H1 (cell line): ENCODE measurements around the gene PLIN1. TPM values are rescaled to one million over a fixed set of nuclear protein-coding genes. Genes with fewer than 3 reads are reported as not detected.

ENCODE experiments used
- CTCF ChIA-PET: fragments of 300-600 bp; sonication (Branson Sonifier 250); formaldehyde crosslinking; loops from one replicate; lab custom pipeline; 2021; ENCODE audit not compliant: partially characterized antibody; lab: Charles Lee
- POLR2A ChIA-PET: fragments of 300-600 bp; sonication (Branson Sonifier 250); formaldehyde crosslinking; loops from one replicate; lab custom pipeline; 2021; ENCODE audit warnings: inconsistent platforms; ENCODE audit not compliant: partially characterized antibody; lab: Charles Lee
- DNase-seq, 2 experiments: peaks; one replicate each; pipeline versions ENCODE4 v3.0.0 to v3.0.0-alpha.2; 2010 to 2022; ENCODE audit warnings: low spot score in 2 of 2, low read depth in 1 of 2, mixed read lengths in 1 of 2
- FAIRE-seq: peaks from 2 replicates; lab custom pipeline; 2011; peaks lifted over from hg19 to GRCh38; lab: Jason Lieb, UNC
- H2AFZ ChIP-seq: 2 replicates; pipeline ENCODE4 v1.8.1; 2012; ENCODE audit warnings: low read length, inconsistent platforms
- H2AK5ac ChIP-seq: 2 replicates; pipeline ENCODE4 v1.6.1; 2013; ENCODE audit warnings: low read depth, low read length
- H2BK120ac ChIP-seq: replicated peaks from 2 replicates; pipeline ENCODE3; 2013; ENCODE audit warnings: low read depth, low read length, inconsistent platforms
- H2BK12ac ChIP-seq: 2 replicates; pipeline ENCODE4 v1.6.1; 2013; ENCODE audit warnings: low read depth, low read length
- H2BK15ac ChIP-seq: 2 replicates; pipeline ENCODE4 v1.6.1; 2013; ENCODE audit warnings: low read length
- H2BK20ac ChIP-seq: 2 replicates; pipeline ENCODE4 v1.6.1; 2013; ENCODE audit warnings: low read length
- H2BK5ac ChIP-seq: 2 replicates; pipeline ENCODE4 v1.6.1; 2013; ENCODE audit warnings: low read depth, low read length
- H3K14ac ChIP-seq: 2 replicates; pipeline ENCODE4 v1.6.1; 2013; ENCODE audit warnings: inconsistent platforms; ENCODE audit not compliant: insufficient read length
- H3K18ac ChIP-seq: 2 replicates; pipeline ENCODE4 v1.6.1; 2013; ENCODE audit warnings: low read length; ENCODE audit errors: extremely low read depth
- H3K23ac ChIP-seq: 2 replicates; pipeline ENCODE4 v1.6.1; 2013; ENCODE audit warnings: inconsistent platforms; ENCODE audit not compliant: insufficient read length
- H3K23me2 ChIP-seq: 2 replicates; pipeline ENCODE4 v1.6.1; 2013; ENCODE audit warnings: low read depth, low read length
- H3K27ac ChIP-seq: 2 replicates; pipeline ENCODE4 v1.6.1; 2011; ENCODE audit warnings: low read depth, low read length, inconsistent platforms
- H3K27me3 ChIP-seq, 4 experiments: replicated peaks in 1 of 4; 1 replicate in 1 of 4; 2 replicates in 3 of 4; pipeline versions ENCODE4 v1.6.1 to v1.8.1; 2011 to 2013; ENCODE audit warnings: low read length in 3 of 4, mild to moderate bottlenecking in 3 of 4, inconsistent platforms in 2 of 4, mixed read lengths in 2 of 4, moderate library complexity in 1 of 4; ENCODE audit not compliant: control insufficient read depth in 3 of 4, insufficient read depth in 3 of 4; ENCODE audit errors: extremely low read depth in 1 of 4
- H3K36me3 ChIP-seq, 4 experiments: 2 replicates each; pipeline versions ENCODE4 v1.6.1 to v1.8.1; 2011 to 2013; ENCODE audit warnings: mild to moderate bottlenecking in 4 of 4, low read length in 3 of 4, moderate library complexity in 2 of 4, control low read depth in 1 of 4, inconsistent platforms in 1 of 4; ENCODE audit not compliant: insufficient read depth in 4 of 4, control insufficient read depth in 2 of 4
- H3K4ac ChIP-seq: replicated peaks from 2 replicates; pipeline ENCODE3; 2013; ENCODE audit warnings: low read length, low read depth, mixed read lengths, inconsistent platforms; ENCODE audit not compliant: insufficient read length
- H3K4me1 ChIP-seq, 4 experiments: replicated peaks in 1 of 4; 1 replicate in 1 of 4; 2 replicates in 3 of 4; pipeline versions ENCODE4 v1.6.1 to v1.8.1; 2011 to 2013; ENCODE audit warnings: low read length in 3 of 4, inconsistent platforms in 2 of 4, mixed read lengths in 1 of 4; ENCODE audit not compliant: insufficient read depth in 4 of 4, control insufficient read depth in 3 of 4
- H3K4me2 ChIP-seq, 2 experiments: 2 replicates each; pipeline versions ENCODE4 v1.6.1 to v1.8.1; 2011 to 2013; ENCODE audit warnings: low read depth in 2 of 2, low read length in 2 of 2, control low read depth in 1 of 2, inconsistent platforms in 1 of 2, mild to moderate bottlenecking in 1 of 2; ENCODE audit not compliant: insufficient read depth in 1 of 2
- H3K4me3 ChIP-seq, 4 experiments: fragments of 200-600, 300-600 bp in 1 of 4; sonication (generic), shearing (Covaris generic), sonication (Bioruptor Twin) in 1 of 4; 2 replicates each; pipeline versions ENCODE4 v1.5.1 to v1.8.1; 2011 to 2016; ENCODE audit warnings: low read length in 4 of 4, low read depth in 3 of 4, control low read depth in 2 of 4, inconsistent platforms in 2 of 4, mild to moderate bottlenecking in 2 of 4, mixed read lengths in 1 of 4, moderate library complexity in 1 of 4; ENCODE audit not compliant: insufficient read depth in 2 of 4; ENCODE audit errors: extremely low read depth in 1 of 4
- H3K56ac ChIP-seq: replicated peaks from 2 replicates; pipeline ENCODE3; 2013; ENCODE audit warnings: low read depth, mild to moderate bottlenecking, mixed read lengths, low read length, inconsistent platforms; ENCODE audit not compliant: insufficient read length
- H3K79me1 ChIP-seq: 2 replicates; pipeline ENCODE4 v1.6.1; 2013; ENCODE audit warnings: low read depth, low read length, control low read depth
- H3K79me2 ChIP-seq, 2 experiments: 2 replicates each; pipeline versions ENCODE4 v1.6.1 to v1.8.1; 2012 to 2013; ENCODE audit warnings: low read length in 2 of 2, mild to moderate bottlenecking in 2 of 2, inconsistent platforms in 1 of 2; ENCODE audit not compliant: insufficient read depth in 2 of 2, control insufficient read depth in 1 of 2
- H3K9ac ChIP-seq, 4 experiments: replicated peaks in 1 of 4; 1 replicate in 1 of 4; 2 replicates in 3 of 4; pipeline versions ENCODE4 v1.6.1 to v1.8.1; 2011 to 2013; ENCODE audit warnings: low read depth in 3 of 4, low read length in 3 of 4, control low read depth in 2 of 4, mild to moderate bottlenecking in 2 of 4, moderate library complexity in 2 of 4, inconsistent platforms in 1 of 4; ENCODE audit errors: extremely low read depth in 1 of 4
- H3K9me3 ChIP-seq, 2 experiments: 2 replicates each; pipeline versions ENCODE4 v1.6.1 to v1.8.1; 2012 to 2013; ENCODE audit warnings: mild to moderate bottlenecking in 2 of 2, moderate library complexity in 2 of 2, control low read depth in 1 of 2, inconsistent platforms in 1 of 2, low read depth in 1 of 2, low read length in 1 of 2, mixed read lengths in 1 of 2; ENCODE audit not compliant: insufficient read depth in 2 of 2
- H4K20me1 ChIP-seq, 2 experiments: replicated peaks in 1 of 2; 2 replicates each; pipeline versions ENCODE3 to v1.8.1; 2011 to 2013; ENCODE audit warnings: inconsistent platforms in 2 of 2, low read length in 2 of 2, mild to moderate bottlenecking in 1 of 2; ENCODE audit not compliant: insufficient read depth in 2 of 2, control insufficient read depth in 1 of 2
- H4K5ac ChIP-seq: 2 replicates; pipeline ENCODE4 v1.6.1; 2013; ENCODE audit warnings: low read length, low read depth, mixed read lengths, inconsistent platforms; ENCODE audit not compliant: insufficient read length
- H4K8ac ChIP-seq: 2 replicates; pipeline ENCODE4 v1.8.0; 2013; ENCODE audit warnings: mild to moderate bottlenecking, moderate library complexity, low read length, inconsistent platforms; ENCODE audit not compliant: insufficient read depth; ENCODE audit errors: extremely low read depth
- H4K91ac ChIP-seq: replicated peaks from 2 replicates; pipeline ENCODE3; 2013; ENCODE audit warnings: low read length, mixed read lengths, inconsistent platforms; ENCODE audit not compliant: insufficient read length
- CHD2 ChIP-seq: IDR thresholded peaks from 2 replicates; pipeline ENCODE4 v1.6.1; 2012; ENCODE audit warnings: low read length, improper control_type of control experiment
- CTBP2 ChIP-seq: IDR thresholded peaks from 2 replicates; pipeline ENCODE4 v1.7.0; 2011; ENCODE audit warnings: borderline replicate concordance, mild to moderate bottlenecking, moderate library complexity, mixed read lengths, low read length; ENCODE audit not compliant: insufficient read depth, insufficient read length
- EGR1 ChIP-seq: IDR thresholded peaks from 2 replicates; pipeline ENCODE4 v1.6.1; 2011; ENCODE audit warnings: low read depth, low read length, borderline replicate concordance
- EZH2 ChIP-seq: fragments of 200-600 bp; sonication (generic); IDR thresholded peaks from 2 replicates; pipeline ENCODE4 v1.7.1; 2012; ENCODE audit warnings: low read depth, mild to moderate bottlenecking, moderate library complexity, low read length, inconsistent platforms; ENCODE audit not compliant: severe bottlenecking
- HDAC2 ChIP-seq, 2 experiments: fragments of 300-600 bp in 1 of 2; sonication (generic) in 1 of 2; IDR thresholded peaks; 2 replicates each; pipeline ENCODE4 v1.6.1; 2011 to 2012; ENCODE audit warnings: low read depth in 2 of 2, low read length in 2 of 2, mild to moderate bottlenecking in 2 of 2, moderate library complexity in 2 of 2, borderline replicate concordance in 1 of 2, inconsistent platforms in 1 of 2
- POU5F1 ChIP-seq: IDR thresholded peaks from 2 replicates; pipeline ENCODE4 v1.6.1; 2011; ENCODE audit warnings: low read depth, mild to moderate bottlenecking, low read length, moderate library complexity
- RAD21 ChIP-seq, 2 experiments: IDR thresholded peaks in 1 of 2; conservative IDR thresholded peaks in 1 of 2; 2 replicates each; pipeline ENCODE4 v1.6.1; 2011; ENCODE audit warnings: low read depth in 2 of 2, low read length in 2 of 2, improper control_type of control experiment in 1 of 2, inconsistent platforms in 1 of 2, mild to moderate bottlenecking in 1 of 2, moderate library complexity in 1 of 2
- TBP ChIP-seq: IDR thresholded peaks from 2 replicates; pipeline ENCODE4 v1.6.1; 2011; ENCODE audit warnings: low read depth, low read length, improper control_type of control experiment
- YY1 ChIP-seq: IDR thresholded peaks from 2 replicates; pipeline ENCODE4 v1.6.1; 2011; ENCODE audit warnings: low read depth, mild to moderate bottlenecking, low read length
- ZNF274 ChIP-seq: IDR thresholded peaks from 2 replicates; pipeline ENCODE4 v1.7.0; 2012; ENCODE audit warnings: low read length, borderline replicate concordance; ENCODE audit errors: extremely low read depth
- WGBS, 2 experiments: shearing (Covaris generic) in 1 of 2; methylation state at CpG; one replicate each; pipeline versions ENCODE4 v1.1.6 to v1.1.7; 2013 to 2015; ENCODE audit warnings: low lambda C conversion rate in 2 of 2, mixed read lengths in 2 of 2, inconsistent platforms in 1 of 2, low coverage in 1 of 2, missing lambda C conversion rate in 1 of 2; ENCODE audit not compliant: insufficient replicate concordance in 2 of 2, insufficient coverage in 1 of 2, insufficient read length in 1 of 2; ENCODE audit errors: extremely low coverage in 1 of 2, missing lambda C conversion rate in 1 of 2; 5-methylcytosine and 5-hydroxymethylcytosine counted together
- polyA plus RNA-seq, 7 experiments: library from polyadenylated mRNA; depleted of rRNA in 3 of 7; stranded (reverse) in 5 of 7; unstranded in 2 of 7; fragments of >200 nt in 5 of 7; fragments of 200-250 nt in 2 of 7; gene quantifications; 1 replicate in 5 of 7; 2 replicates in 1 of 7; 4 replicates in 1 of 7; pipeline versions ENCODE4 v1.2.1 to v1.2.3, GENCODE V29; 2011 to 2013; ENCODE audit warnings: missing spikeins in 2 of 7, mixed read lengths in 2 of 7
- total RNA-seq: library from RNA; stranded (reverse); fragmentation: NEBNext Ultra II Directional; extraction: Animal tissue kit (Norgen Biotek cat#: 25700); gene quantifications from 2 replicates; pipeline ENCODE4 v1.2.1, GENCODE V29; 2021
- TF ChIP-seq, protein P1 (sequence below): IDR thresholded peaks from 2 replicates; pipeline ENCODE4 v1.6.1; 2012; ENCODE audit warnings: inconsistent platforms
- TF ChIP-seq, protein P2 (sequence below): IDR thresholded peaks from 2 replicates; pipeline ENCODE4 v1.6.1; 2011; ENCODE audit warnings: low read depth, mild to moderate bottlenecking, low read length; ENCODE audit not compliant: insufficient read depth

The PLIN1 gene
- total and polyA plus RNA-seq, 2 of the 8 experiments (the other 6 are each of a cell fraction or from before 2014, with no cell fraction given) = 0.33 TPM; not detected in 1

GRCh38 chr15:89621547-89621946 lies 57.6 kb downstream of the PLIN1 start:
- no peak overlapping the region for H2BK12ac ChIP-seq
- H2BK120ac ChIP-seq = no peak overlapping the region
- WGBS, 2 experiments = 98% methylated on average over 4 of the region's 4 CpGs; no CpG with 5 or more reads in 1 of the 2 experiments
- no peaks in the 10 kb centered on the region for H3K27me3 ChIP-seq
- H3K4ac ChIP-seq = no peak overlapping the region
- H3K4me3 ChIP-seq = no peak overlapping the region
- H4K91ac ChIP-seq = no peak overlapping the region
- H4K20me1 ChIP-seq = peaks cover 8 to 21% of the 10 kb centered on the region in 2 experiments
- no peaks in the 10 kb centered on the region for H3K4me1 ChIP-seq
- H2BK15ac ChIP-seq = no peak overlapping the region
- H2AK5ac ChIP-seq = no peak overlapping the region
- H3K79me2 ChIP-seq = no peaks in the 10 kb centered on the region
- no peaks in the 10 kb centered on the region for H3K23me2 ChIP-seq
- DNase-seq = no peak
- H2BK20ac ChIP-seq = no peak overlapping the region
- H3K9ac ChIP-seq = no peak overlapping the region
- ChIA-PET POLR2A (interaction anchor here (1.8 to 3.0 kb wide), 4 partner anchors 9 to 46 kb away, joined by 3 to 6 read pairs (median 5); partner anchors contain the start of gene TICRR), CTCF (interaction anchor here (0.9 kb wide), 1 partner anchor 10 kb away, joined by 3 read pairs; no protein-coding TSS in a partner anchor)
- H3K14ac ChIP-seq = no peak overlapping the region
- no peak overlapping the region for H3K56ac ChIP-seq
- 0 out of 2 replicates have a peak, but pooled peaks cover 3% of the 10 kb centered on the region for H3K79me1 ChIP-seq
- no peak overlapping the region for H2AFZ ChIP-seq
- no peak for FAIRE-seq
- no peak overlapping the region for H3K4me2 ChIP-seq
- H3K9me3 ChIP-seq = no peaks in the 10 kb centered on the region
- no peak overlapping the region for H3K23ac ChIP-seq
- H3K18ac ChIP-seq = no peak overlapping the region
- no peak overlapping the region for H2BK5ac ChIP-seq
- H3K36me3 ChIP-seq = peaks cover 48 to 94% (median 78%) of the 10 kb centered on the region in 4 experiments
- H4K8ac ChIP-seq = no peak overlapping the region
- H4K5ac ChIP-seq = no peak overlapping the region
- H3K27ac ChIP-seq = no peak overlapping the region
- TF ChIP-seq CHD2 (no peak), EGR1 (no peak), RAD21 (IDR thresholded peaks at IDR 0.05 in 1 of 2, conservative IDR thresholded peaks at IDR 0.05 in 1 of 2; ENCODE audit: low read depth in 2 of 2, low read length in 2 of 2) (no peak), EZH2 (no peak), HDAC2 (IDR thresholded peaks at IDR 0.05; ENCODE audit: borderline replicate concordance in 1 of 2, low read depth in 2 of 2, low read length in 2 of 2) (no peak), POU5F1 (no peak), ZNF274 (no peak), YY1 (no peak), TBP (no peak), CTBP2 (no peak)
- TF ChIP-seq, protein P1, sequence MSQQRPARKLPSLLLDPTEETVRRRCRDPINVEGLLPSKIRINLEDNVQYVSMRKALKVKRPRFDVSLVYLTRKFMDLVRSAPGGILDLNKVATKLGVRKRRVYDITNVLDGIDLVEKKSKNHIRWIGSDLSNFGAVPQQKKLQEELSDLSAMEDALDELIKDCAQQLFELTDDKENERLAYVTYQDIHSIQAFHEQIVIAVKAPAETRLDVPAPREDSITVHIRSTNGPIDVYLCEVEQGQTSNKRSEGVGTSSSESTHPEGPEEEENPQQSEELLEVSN = no peak
- TF ChIP-seq, protein P2, sequence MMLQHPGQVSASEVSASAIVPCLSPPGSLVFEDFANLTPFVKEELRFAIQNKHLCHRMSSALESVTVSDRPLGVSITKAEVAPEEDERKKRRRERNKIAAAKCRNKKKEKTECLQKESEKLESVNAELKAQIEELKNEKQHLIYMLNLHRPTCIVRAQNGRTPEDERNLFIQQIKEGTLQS = no peak
